T-cell (primary cell): Measurements from ENCODE around the gene MLST8. TPM values are rescaled to one million over a fixed set of nuclear protein-coding genes. Genes with fewer than 3 reads are reported as not detected.

Experiments used
- ATAC-seq, 4 experiments: fragments of 200-7000 bp in 3 of 4; fragments of 150-1000 bp in 1 of 4; cut with Tn5 transposase; replicated peaks in 1 of 4; 1 replicate in 3 of 4; 2 replicates in 1 of 4; pipeline ENCODE4 v1.10.0; 2021; ENCODE audit warnings: moderate library complexity in 3 of 4, mild to moderate bottlenecking in 2 of 4, moderate number of reproducible peaks in 1 of 4
- CTCF ChIA-PET, 2 donors: fragments of 300-600 bp; sonication (Branson Sonifier 250); formaldehyde crosslinking; loops; one replicate each; lab custom pipeline; 2022; ENCODE audit warnings: antibody characterized with exemption in 2 of 2; lab: Charles Lee
- POLR2A ChIA-PET, 2 donors: fragments of 300-600 bp; sonication (Branson Sonifier 250); formaldehyde crosslinking; loops; one replicate each; lab custom pipeline; 2022; ENCODE audit warnings: antibody characterized with exemption in 2 of 2; lab: Charles Lee
- DNase-seq, 35 experiments: peaks; one replicate each; pipeline versions ENCODE4 v3.0.0 to v3.0.0-alpha.2; 2013 to 2023
- H3K27ac ChIP-seq: one replicate; pipeline ENCODE4 v1.5.1; 2013; ENCODE audit warnings: low read length
- H3K27me3 ChIP-seq, 2 experiments: replicated peaks in 1 of 2; 1 replicate in 1 of 2; 2 replicates in 1 of 2; pipeline versions ENCODE4 v1.6.1 to v1.7.0; 2013; ENCODE audit warnings: low read length in 1 of 2, mixed read lengths in 1 of 2; ENCODE audit not compliant: control insufficient read depth in 2 of 2, insufficient read depth in 2 of 2; ENCODE audit errors: extremely low read depth in 1 of 2
- H3K36me3 ChIP-seq, 2 donors: 1 replicate in 1 of 2; 2 replicates in 1 of 2; pipeline versions ENCODE4 v1.6.1 to v1.7.0; 2013; ENCODE audit warnings: low read length in 1 of 2; ENCODE audit not compliant: control insufficient read depth in 2 of 2, insufficient read depth in 1 of 2; ENCODE audit errors: extremely low read depth in 1 of 2
- H3K4me1 ChIP-seq, 2 experiments: 1 replicate in 1 of 2; 2 replicates in 1 of 2; pipeline versions ENCODE4 v1.6.1 to v1.7.0; 2013; ENCODE audit warnings: low read length in 2 of 2, mixed read lengths in 1 of 2; ENCODE audit not compliant: insufficient read depth in 2 of 2, control insufficient read depth in 1 of 2; ENCODE audit errors: extremely low read depth in 1 of 2
- H3K4me3 ChIP-seq, 2 donors: 1 replicate in 1 of 2; 2 replicates in 1 of 2; pipeline versions ENCODE4 v1.5.1 to v1.7.0; 2013; ENCODE audit warnings: mild to moderate bottlenecking in 2 of 2, low read length in 1 of 2, moderate library complexity in 1 of 2; ENCODE audit not compliant: control insufficient read depth in 1 of 2; ENCODE audit errors: extremely low read depth in 1 of 2
- H3K9me3 ChIP-seq: 2 replicates; pipeline ENCODE4 v1.7.0; 2013
- H3K27ac Mint-ChIP-seq, 2 donors: one replicate each; pipeline ENCODE4 v1.8.0; 2020 to 2021; ENCODE audit warnings: mild to moderate bottlenecking in 2 of 2, mixed read lengths in 2 of 2
- H3K27me3 Mint-ChIP-seq, 2 donors: one replicate each; pipeline ENCODE4 v1.8.0; 2021 to 2022; ENCODE audit warnings: mixed read lengths in 2 of 2
- H3K36me3 Mint-ChIP-seq: one replicate; pipeline ENCODE4 v1.8.0; 2021; ENCODE audit warnings: mixed read lengths
- H3K4me1 Mint-ChIP-seq, 3 donors: one replicate each; pipeline ENCODE4 v1.8.0; 2020 to 2022; ENCODE audit warnings: mixed read lengths in 3 of 3, mild to moderate bottlenecking in 1 of 3
- H3K4me3 Mint-ChIP-seq, 3 donors: one replicate each; pipeline ENCODE4 v1.8.0; 2020 to 2022; ENCODE audit warnings: mild to moderate bottlenecking in 3 of 3, mixed read lengths in 3 of 3, moderate library complexity in 3 of 3
- H3K9me3 Mint-ChIP-seq, 3 donors: one replicate each; pipeline ENCODE4 v1.8.0; 2020 to 2022; ENCODE audit warnings: mixed read lengths in 3 of 3
- WGBS: methylation state at CpG from one replicate; pipeline ENCODE4 v1.1.5; 2013; ENCODE audit warnings: missing lambda C conversion rate; ENCODE audit not compliant: insufficient coverage; 5-methylcytosine and 5-hydroxymethylcytosine counted together
- total RNA-seq, 35 experiments: library from RNA in 6 of 35; stranded (reverse) in 6 of 35; fragments of 120-200 nt in 1 of 35; gene quantifications; one replicate each; pipeline versions ENCODE4 v1.2.1 to v1.2.4 and lab custom pipeline; 2013 to 2026

Gene MLST8
- total RNA-seq, 5 donors from 2014 or later (not counting 1 experiment from before 2014, with no cell fraction given), result 26.2 to 32.5 (median 30.2) TPM

- Histone ChIP-seq H3K9me3 (no peaks in the 10 kb centered on the region), H3K4me3 (no peak overlapping the region), H3K36me3 (peaks cover 14 to 20% of the 10 kb centered on the region in 2 donors), H3K4me1 (peaks cover 0 to 9% of the 10 kb centered on the region in 2 experiments), H3K27me3 (no peaks in the 10 kb centered on the region), H3K27ac (no peak overlapping the region)
- ChIA-PET POLR2A (no interaction called here), CTCF (no interaction called here)
- H3K4me1 Mint-ChIP-seq, result peaks cover 0 to 3% (median 2%) of the 10 kb centered on the region in 3 donors
- H3K27ac Mint-ChIP-seq, result no peak overlapping the region
- H3K9me3 Mint-ChIP-seq, result no peaks in the 10 kb centered on the region
- H3K4me3 Mint-ChIP-seq, result no peak overlapping the region
- ATAC-seq, result no peak
- 97% methylated on average over 13 of the region's 17 CpGs for WGBS
- peaks cover 3% of the 10 kb centered on the region for H3K36me3 Mint-ChIP-seq
- H3K27me3 Mint-ChIP-seq, result no peaks in the 10 kb centered on the region
- no peak for DNase-seq
Observed at GRCh38 chr16:2166263-2167067, 38.8 kb upstream of the MLST8 start.

GRCh38 chr16:2167068-2167638, 38.1 kb upstream of the MLST8 start:
- CTCF ChIA-PET, result no interaction called here
- WGBS, result 97% methylated on average over 17 of the region's 18 CpGs
- no peak overlapping the region for H3K4me3 Mint-ChIP-seq

GRCh38 chr16:2170080-2170479, 35.2 kb upstream of the MLST8 start:
- Histone ChIP-seq H3K4me1 (no peaks in the 10 kb centered on the region), H3K4me3 (no peak overlapping the region), H3K36me3 (peaks cover 24 to 36% of the 10 kb centered on the region in 2 donors), H3K9me3 (no peaks in the 10 kb centered on the region), H3K27me3 (no peaks in the 10 kb centered on the region), H3K27ac (no peak overlapping the region)
- H3K27me3 Mint-ChIP-seq, result no peaks in the 10 kb centered on the region
- no peaks in the 10 kb centered on the region for H3K9me3 Mint-ChIP-seq
- H3K36me3 Mint-ChIP-seq, result peaks cover 10% of the 10 kb centered on the region
- no peaks in the 10 kb centered on the region for H3K4me1 Mint-ChIP-seq
- DNase-seq (no peak), ATAC-seq (no peak)
- no peak overlapping the region for H3K4me3 Mint-ChIP-seq
- H3K27ac Mint-ChIP-seq, result no peak overlapping the region
- ChIA-PET CTCF (no interaction called here), POLR2A (no interaction called here)
- 95% methylated on average over 10 of the region's 18 CpGs for WGBS

More at GRCh38 chr16:2167068-2167638, 38.1 kb upstream of the MLST8 start:
- H3K27me3 ChIP-seq, result no peaks in the 10 kb centered on the region
- POLR2A ChIA-PET, result no interaction called here
- no peak overlapping the region for H3K27ac ChIP-seq
- DNase-seq, result no peak
- H3K27me3 Mint-ChIP-seq, result no peaks in the 10 kb centered on the region
- ATAC-seq, result no peak
- H3K4me3 ChIP-seq, result no peak overlapping the region
- H3K9me3 Mint-ChIP-seq, result no peaks in the 10 kb centered on the region
- H3K27ac Mint-ChIP-seq, result no peak overlapping the region
- peaks cover 3% of the 10 kb centered on the region for H3K36me3 Mint-ChIP-seq
- H3K9me3 ChIP-seq, result no peaks in the 10 kb centered on the region
- peaks cover 19 to 20% of the 10 kb centered on the region in 2 donors for H3K36me3 ChIP-seq
- peaks cover 0 to 8% of the 10 kb centered on the region in 2 experiments for H3K4me1 ChIP-seq
- H3K4me1 Mint-ChIP-seq, result peaks cover 0 to 3% (median 2%) of the 10 kb centered on the region in 3 donors

- ATAC-seq, result no peak
- no peak for DNase-seq
- no peak overlapping the region for H3K27ac Mint-ChIP-seq
- peaks cover 12% of the 10 kb centered on the region for H3K36me3 Mint-ChIP-seq
- Histone ChIP-seq H3K27me3 (no peaks in the 10 kb centered on the region), H3K36me3 (peaks cover 29 to 41% of the 10 kb centered on the region in 2 donors), H3K4me1 (no peaks in the 10 kb centered on the region), H3K9me3 (no peaks in the 10 kb centered on the region), H3K4me3 (no peak overlapping the region), H3K27ac (no peak overlapping the region)
- no peak overlapping the region for H3K4me3 Mint-ChIP-seq
- ChIA-PET POLR2A (no interaction called here), CTCF (no interaction called here)
- no peaks in the 10 kb centered on the region for H3K27me3 Mint-ChIP-seq
- H3K4me1 Mint-ChIP-seq, result no peaks in the 10 kb centered on the region
- WGBS, result 96% methylated on average over 34 of the region's 47 CpGs
- no peaks in the 10 kb centered on the region for H3K9me3 Mint-ChIP-seq
Observed at GRCh38 chr16:2170587-2171435, 34.4 kb upstream of the MLST8 start.

GRCh38 chr16:2171601-2172178, 33.6 kb upstream of the MLST8 start:
- Histone ChIP-seq H3K4me1 (no peaks in the 10 kb centered on the region), H3K9me3 (no peaks in the 10 kb centered on the region), H3K27me3 (no peaks in the 10 kb centered on the region), H3K36me3 (peaks cover 33 to 39% of the 10 kb centered on the region in 2 donors), H3K4me3 (no peak overlapping the region), H3K27ac (no peak overlapping the region)
- no peak overlapping the region for H3K4me3 Mint-ChIP-seq
- DNase-seq (no peak), ATAC-seq (no peak)
- no peak overlapping the region for H3K27ac Mint-ChIP-seq
- H3K9me3 Mint-ChIP-seq, result no peaks in the 10 kb centered on the region
- CTCF ChIA-PET, result no interaction called here
- H3K4me1 Mint-ChIP-seq, result no peaks in the 10 kb centered on the region
- peaks cover 14% of the 10 kb centered on the region for H3K36me3 Mint-ChIP-seq
- POLR2A ChIA-PET, result no interaction called here
- 99% methylated on average over 18 of the region's 28 CpGs for WGBS
- H3K27me3 Mint-ChIP-seq, result no peaks in the 10 kb centered on the region
